ENCODE data around the gene INO80D.
"Not testable (repeated sequence)": the region's sequence is repeated elsewhere in the genome, so short reads cannot be mapped to it uniquely, and the experiment has no call there.

The INO80D gene

GRCh38 chr2:205998583-205998982, 87.4 kb downstream of the INO80D start:
- CTCF ChIA-PET: interaction anchor here (0.6 to 1.2 kb wide), 4 partner anchors 63 to 265 kb away, joined by 3 to 7 read pairs (median 4); no protein-coding TSS in a partner anchor
- H3K4me1 ChIP-seq (ENCODE audit: control extremely low read depth in 1 of 4, control insufficient read depth in 4 of 4, insufficient read depth in 4 of 4, low read length in 3 of 4): peaks cover 0 to 23% (median 5%) of the 10 kb centered on the region in 4 experiments
- peaks cover 11 to 25% (median 15%) of the 10 kb centered on the region in 4 experiments for H3K36me3 ChIP-seq (ENCODE audit: control insufficient read depth in 4 of 4, insufficient read depth in 4 of 4, low read length in 3 of 4)
- H3K4me3 ChIP-seq (ENCODE audit: control insufficient read depth in 1 of 7, extremely low read depth in 1 of 7, insufficient read depth in 4 of 7, low read depth in 2 of 7, low read length in 6 of 7): peak overlapping the region in 1 of 7 experiments; percentile 1
- H3K9me3 ChIP-seq (ENCODE audit: control extremely low read depth in 1 of 5, control insufficient read depth in 4 of 5, insufficient read depth in 2 of 5, low read depth in 1 of 5, low read length in 4 of 5): no peaks in the 10 kb centered on the region
- H3K27me3 ChIP-seq (replicated peaks in 2 of 5; ENCODE audit: control insufficient read depth in 4 of 5, insufficient read depth in 5 of 5, low read length in 4 of 5): no peaks in the 10 kb centered on the region
- DNase-seq: peak; percentile 7 to 59 (median 52)
- 80% methylated on average over 1 of the region's 2 CpGs for WGBS (ENCODE audit: insufficient coverage)
- H3K27ac ChIP-seq (ENCODE audit: insufficient read depth in 1 of 2, low read depth in 1 of 2, low read length in 2 of 2, poor library complexity in 1 of 2, severe bottlenecking in 2 of 2): no peak overlapping the region
- POLR2A ChIA-PET: no interaction called here

- Histone ChIP-seq H3K27ac (ENCODE audit: insufficient read depth in 1 of 2, low read depth in 1 of 2, low read length in 2 of 2, poor library complexity in 1 of 2, severe bottlenecking in 2 of 2) (no peak overlapping the region), H3K36me3 (ENCODE audit: control insufficient read depth in 4 of 4, insufficient read depth in 4 of 4, low read length in 3 of 4) (peaks cover 5 to 28% (median 17%) of the 10 kb centered on the region in 4 experiments), H3K9me3 (ENCODE audit: control extremely low read depth in 1 of 5, control insufficient read depth in 4 of 5, insufficient read depth in 2 of 5, low read depth in 1 of 5, low read length in 4 of 5) (no peaks in the 10 kb centered on the region), H3K27me3 (replicated peaks in 2 of 5; ENCODE audit: control insufficient read depth in 4 of 5, insufficient read depth in 5 of 5, low read length in 4 of 5) (no peaks in the 10 kb centered on the region), H3K4me1 (ENCODE audit: control extremely low read depth in 1 of 4, control insufficient read depth in 4 of 4, insufficient read depth in 4 of 4, low read length in 3 of 4) (peaks cover 0 to 20% (median 5%) of the 10 kb centered on the region in 4 experiments), H3K4me3 (ENCODE audit: control insufficient read depth in 1 of 7, extremely low read depth in 1 of 7, insufficient read depth in 4 of 7, low read depth in 2 of 7, low read length in 6 of 7) (no peak overlapping the region)
- ChIA-PET CTCF (interaction anchor here (0.6 kb wide), 1 partner anchor 13 kb away, joined by 3 read pairs; no protein-coding TSS in a partner anchor), POLR2A (no interaction called here)
- DNase-seq: peak in 2 of 3 donors; percentile 27 to 28
These were observed 89.8 kb downstream of the INO80D start for GRCh38 chr2:205996161-205996560.

GRCh38 chr2:205995260-205995659, 90.7 kb downstream of the INO80D start:
- WGBS (ENCODE audit: insufficient coverage): no CpG with 5 or more reads among the region's 1 CpG
- no peak overlapping the region for H3K27ac ChIP-seq (ENCODE audit: insufficient read depth in 1 of 2, low read depth in 1 of 2, low read length in 2 of 2, poor library complexity in 1 of 2, severe bottlenecking in 2 of 2)
- H3K4me3 ChIP-seq (ENCODE audit: control insufficient read depth in 1 of 7, extremely low read depth in 1 of 7, insufficient read depth in 4 of 7, low read depth in 2 of 7, low read length in 6 of 7): no peak overlapping the region
- peaks cover 0 to 20% (median 5%) of the 10 kb centered on the region in 4 experiments for H3K4me1 ChIP-seq (ENCODE audit: control extremely low read depth in 1 of 4, control insufficient read depth in 4 of 4, insufficient read depth in 4 of 4, low read length in 3 of 4)
- no peaks in the 10 kb centered on the region for H3K9me3 ChIP-seq (ENCODE audit: control extremely low read depth in 1 of 5, control insufficient read depth in 4 of 5, insufficient read depth in 2 of 5, low read depth in 1 of 5, low read length in 4 of 5)
- H3K27me3 ChIP-seq (replicated peaks in 2 of 5; ENCODE audit: control insufficient read depth in 4 of 5, insufficient read depth in 5 of 5, low read length in 4 of 5): no peaks in the 10 kb centered on the region
- no peak for DNase-seq
- ChIA-PET CTCF (interaction anchor here (0.6 to 1.1 kb wide), 2 partner anchors 11 to 12 kb away, joined by 3 read pairs; no protein-coding TSS in a partner anchor), POLR2A (no interaction called here)
- peaks cover 5 to 25% (median 17%) of the 10 kb centered on the region in 4 experiments for H3K36me3 ChIP-seq (ENCODE audit: control insufficient read depth in 4 of 4, insufficient read depth in 4 of 4, low read length in 3 of 4)

- peaks cover 0 to 20% (median 5%) of the 10 kb centered on the region in 4 experiments for H3K4me1 ChIP-seq (ENCODE audit: control extremely low read depth in 1 of 4, control insufficient read depth in 4 of 4, insufficient read depth in 4 of 4, low read length in 3 of 4)
- no peaks in the 10 kb centered on the region for H3K9me3 ChIP-seq (ENCODE audit: control extremely low read depth in 1 of 5, control insufficient read depth in 4 of 5, insufficient read depth in 2 of 5, low read depth in 1 of 5, low read length in 4 of 5)
- POLR2A ChIA-PET: no interaction called here
- no peak overlapping the region for H3K27ac ChIP-seq (ENCODE audit: insufficient read depth in 1 of 2, low read depth in 1 of 2, low read length in 2 of 2, poor library complexity in 1 of 2, severe bottlenecking in 2 of 2)
- CTCF ChIA-PET: interaction anchor here (1.1 kb wide), 1 partner anchor 11 kb away, joined by 3 read pairs; no protein-coding TSS in a partner anchor
- peaks cover 5 to 23% (median 16%) of the 10 kb centered on the region in 4 experiments for H3K36me3 ChIP-seq (ENCODE audit: control insufficient read depth in 4 of 4, insufficient read depth in 4 of 4, low read length in 3 of 4)
- H3K4me3 ChIP-seq (ENCODE audit: control insufficient read depth in 1 of 7, extremely low read depth in 1 of 7, insufficient read depth in 4 of 7, low read depth in 2 of 7, low read length in 6 of 7): no peak overlapping the region
- H3K27me3 ChIP-seq (replicated peaks in 2 of 5; ENCODE audit: control insufficient read depth in 4 of 5, insufficient read depth in 5 of 5, low read length in 4 of 5): no peaks in the 10 kb centered on the region
- WGBS (ENCODE audit: insufficient coverage): 100% methylated on average over 2 of the region's 2 CpGs
- no peak for DNase-seq
These were observed 91.6 kb downstream of the INO80D start for GRCh38 chr2:205994344-205994743.

GRCh38 chr2:205990104-205990503, 95.9 kb downstream of the INO80D start:
- 100% methylated on average over 1 of the region's 2 CpGs for WGBS (ENCODE audit: insufficient coverage)
- H3K4me3 ChIP-seq (ENCODE audit: control insufficient read depth in 1 of 7, extremely low read depth in 1 of 7, insufficient read depth in 4 of 7, low read depth in 2 of 7, low read length in 6 of 7): no peak overlapping the region
- H3K4me1 ChIP-seq (ENCODE audit: control extremely low read depth in 1 of 4, control insufficient read depth in 4 of 4, insufficient read depth in 4 of 4, low read length in 3 of 4): no peaks in the 10 kb centered on the region
- H3K27me3 ChIP-seq (replicated peaks in 2 of 5; ENCODE audit: control insufficient read depth in 4 of 5, insufficient read depth in 5 of 5, low read length in 4 of 5): no peaks in the 10 kb centered on the region
- no peak overlapping the region for H3K27ac ChIP-seq (ENCODE audit: insufficient read depth in 1 of 2, low read depth in 1 of 2, low read length in 2 of 2, poor library complexity in 1 of 2, severe bottlenecking in 2 of 2)
- ChIA-PET POLR2A (no interaction called here), CTCF (no interaction called here)
- H3K36me3 ChIP-seq (ENCODE audit: control insufficient read depth in 4 of 4, insufficient read depth in 4 of 4, low read length in 3 of 4): peaks cover 2 to 18% (median 11%) of the 10 kb centered on the region in 4 experiments
- DNase-seq: no peak
- no peaks in the 10 kb centered on the region for H3K9me3 ChIP-seq (ENCODE audit: control extremely low read depth in 1 of 5, control insufficient read depth in 4 of 5, insufficient read depth in 2 of 5, low read depth in 1 of 5, low read length in 4 of 5)

- Histone ChIP-seq H3K27ac (ENCODE audit: insufficient read depth in 1 of 2, low read depth in 1 of 2, low read length in 2 of 2, poor library complexity in 1 of 2, severe bottlenecking in 2 of 2) (no peak overlapping the region), H3K4me3 (ENCODE audit: control insufficient read depth in 1 of 7, extremely low read depth in 1 of 7, insufficient read depth in 4 of 7, low read depth in 2 of 7, low read length in 6 of 7) (no peak overlapping the region), H3K4me1 (ENCODE audit: control extremely low read depth in 1 of 4, control insufficient read depth in 4 of 4, insufficient read depth in 4 of 4, low read length in 3 of 4) (no peaks in the 10 kb centered on the region), H3K36me3 (ENCODE audit: control insufficient read depth in 4 of 4, insufficient read depth in 4 of 4, low read length in 3 of 4) (peaks cover 2 to 18% (median 10%) of the 10 kb centered on the region in 4 experiments), H3K9me3 (ENCODE audit: control extremely low read depth in 1 of 5, control insufficient read depth in 4 of 5, insufficient read depth in 2 of 5, low read depth in 1 of 5, low read length in 4 of 5) (no peaks in the 10 kb centered on the region), H3K27me3 (replicated peaks in 2 of 5; ENCODE audit: control insufficient read depth in 4 of 5, insufficient read depth in 5 of 5, low read length in 4 of 5) (no peaks in the 10 kb centered on the region)
- 92% methylated on average over 10 of the region's 11 CpGs for WGBS (ENCODE audit: insufficient coverage)
- ChIA-PET CTCF (no interaction called here), POLR2A (no interaction called here)
- DNase-seq: no peak
These were observed 96.5 kb downstream of the INO80D start for GRCh38 chr2:205989271-205990071.

GRCh38 chr2:205988681-205989080, 97.3 kb downstream of the INO80D start:
- H3K4me1 ChIP-seq (ENCODE audit: control extremely low read depth in 1 of 4, control insufficient read depth in 4 of 4, insufficient read depth in 4 of 4, low read length in 3 of 4); POLR2A ChIA-PET; H3K27me3 ChIP-seq (replicated peaks in 2 of 5; ENCODE audit: control insufficient read depth in 4 of 5, insufficient read depth in 5 of 5, low read length in 4 of 5); H3K4me3 ChIP-seq (ENCODE audit: control insufficient read depth in 1 of 7, extremely low read depth in 1 of 7, insufficient read depth in 4 of 7, low read depth in 2 of 7, low read length in 6 of 7); H3K9me3 ChIP-seq (ENCODE audit: control extremely low read depth in 1 of 5, control insufficient read depth in 4 of 5, insufficient read depth in 2 of 5, low read depth in 1 of 5, low read length in 4 of 5); CTCF ChIA-PET; DNase-seq; H3K27ac ChIP-seq (ENCODE audit: insufficient read depth in 1 of 2, low read depth in 1 of 2, low read length in 2 of 2, poor library complexity in 1 of 2, severe bottlenecking in 2 of 2): not testable (repeated sequence)
- H3K36me3 ChIP-seq (ENCODE audit: control insufficient read depth in 4 of 4, insufficient read depth in 4 of 4, low read length in 3 of 4): peaks cover 2 to 16% (median 5%) of the 10 kb centered on the region in 4 experiments
- no CpG with 5 or more reads among the region's 1 CpG for WGBS (ENCODE audit: insufficient coverage)

Measured in common myeloid progenitor, CD34-positive (primary cell).